IMR-90 (cell line): Measurements from ENCODE around the gene STX16. TPM values are rescaled to one million over a fixed set of nuclear protein-coding genes. Genes with fewer than 3 reads are reported as not detected.

Experiments
- ATAC-seq: fragments of 200-7000 bp; cut with Tn5 transposase; 2 replicates; pipeline ENCODE4 v1.9.1; 2020; ENCODE audit warnings: low read depth, mild to moderate bottlenecking, moderate library complexity
- BruUV-seq: library from RNA; stranded (reverse); fragments of 400-500 nt; replicated peaks from 2 replicates; lab custom pipeline; 2021; lab: Mats Ljungman, UMichigan
- CTCF ChIA-PET: fragments of 300-600 bp; formaldehyde crosslinking; extraction: SDS; loops from one replicate; lab custom pipeline; 2021; ENCODE audit warnings: antibody characterized with exemption; lab: Yijun Ruan, JAX
- POLR2A ChIA-PET: fragments of 300-600 bp; sonication (Branson Sonifier 250); formaldehyde crosslinking; loops from one replicate; lab custom pipeline; 2022; ENCODE audit warnings: antibody characterized with exemption; ENCODE audit not compliant: unreplicated experiment; lab: Charles Lee
- DNase-seq: peaks from one replicate; pipeline ENCODE4 v3.0.0; 2013
- H2AFZ ChIP-seq: replicated peaks from 2 replicates; pipeline ENCODE3; 2013; ENCODE audit warnings: low read length, mild to moderate bottlenecking; ENCODE audit not compliant: poor library complexity
- H2AK5ac ChIP-seq: 2 replicates; pipeline ENCODE4 v1.6.1; 2013; ENCODE audit warnings: low read depth, low read length, inconsistent platforms
- H2AK9ac ChIP-seq: replicated peaks from 2 replicates; pipeline ENCODE3; 2013; ENCODE audit warnings: mild to moderate bottlenecking, low read depth, low read length, moderate library complexity; ENCODE audit not compliant: poor library complexity
- H2BK120ac ChIP-seq: 2 replicates; pipeline ENCODE4 v1.6.1; 2013; ENCODE audit warnings: low read depth, low read length, inconsistent platforms
- H2BK15ac ChIP-seq: 3 replicates; pipeline ENCODE4 v1.6.1; 2013; ENCODE audit warnings: low read depth, low read length, inconsistent platforms
- H2BK20ac ChIP-seq: 2 replicates; pipeline ENCODE4 v1.6.1; 2013; ENCODE audit warnings: low read depth, mild to moderate bottlenecking, inconsistent platforms, low read length, moderate library complexity
- H2BK5ac ChIP-seq: 2 replicates; pipeline ENCODE4 v1.6.1; 2013; ENCODE audit warnings: mild to moderate bottlenecking, low read depth, low read length, inconsistent platforms; ENCODE audit not compliant: poor library complexity, severe bottlenecking
- H3K14ac ChIP-seq: replicated peaks from 2 replicates; pipeline ENCODE4 v1.6.1; 2013; ENCODE audit warnings: low read depth, low read length, inconsistent platforms
- H3K18ac ChIP-seq: 2 replicates; pipeline ENCODE4 v1.6.1; 2013; ENCODE audit warnings: low read depth, low read length, control low read depth
- H3K23ac ChIP-seq: 2 replicates; pipeline ENCODE4 v1.6.1; 2013; ENCODE audit warnings: low read depth, low read length, inconsistent platforms
- H3K27ac ChIP-seq: 2 replicates; pipeline ENCODE4 v1.5.1; 2013; ENCODE audit warnings: mild to moderate bottlenecking, control low read depth, low read length; ENCODE audit not compliant: insufficient read depth
- H3K27me3 ChIP-seq: 2 replicates; pipeline ENCODE4 v1.6.1; 2013; ENCODE audit warnings: low read length; ENCODE audit not compliant: control insufficient read depth, insufficient read depth
- H3K36me3 ChIP-seq: 2 replicates; pipeline ENCODE4 v1.6.1; 2013; ENCODE audit warnings: low read length, mixed read lengths; ENCODE audit not compliant: control insufficient read depth, insufficient read depth
- H3K4ac ChIP-seq: 2 replicates; pipeline ENCODE4 v1.6.1; 2013; ENCODE audit warnings: low read depth, low read length, inconsistent platforms
- H3K4me1 ChIP-seq: 2 replicates; pipeline ENCODE4 v1.6.1; 2013; ENCODE audit warnings: low read length, mixed read lengths; ENCODE audit not compliant: control insufficient read depth, insufficient read depth
- H3K4me2 ChIP-seq: 2 replicates; pipeline ENCODE4 v1.6.1; 2013; ENCODE audit warnings: low read depth, mild to moderate bottlenecking, control low read depth, low read length, moderate library complexity
- H3K4me3 ChIP-seq: 2 replicates; pipeline ENCODE4 v1.5.1; 2013; ENCODE audit warnings: low read depth, mild to moderate bottlenecking, control low read depth, low read length, moderate library complexity; ENCODE audit not compliant: insufficient read depth
- H3K56ac ChIP-seq: 2 replicates; pipeline ENCODE4 v1.6.1; 2013; ENCODE audit warnings: low read length, inconsistent platforms; ENCODE audit not compliant: insufficient read depth; ENCODE audit errors: extremely low read depth
- H3K79me1 ChIP-seq, 2 experiments: 2 replicates each; pipeline ENCODE4 v1.6.1; 2013; ENCODE audit warnings: low read length in 2 of 2, inconsistent platforms in 1 of 2, low read depth in 1 of 2
- H3K9ac ChIP-seq: 2 replicates; pipeline ENCODE4 v1.6.1; 2013; ENCODE audit warnings: low read depth, low read length, control low read depth
- H3K9me1 ChIP-seq: 2 replicates; pipeline ENCODE4 v1.6.1; 2013; ENCODE audit warnings: low read length, inconsistent platforms; ENCODE audit not compliant: insufficient read depth
- H3K9me3 ChIP-seq: 2 replicates; pipeline ENCODE4 v1.6.1; 2013; ENCODE audit warnings: low read length; ENCODE audit not compliant: control insufficient read depth, insufficient read depth
- H4K20me1 ChIP-seq: 2 replicates; pipeline ENCODE4 v1.6.1; 2013; ENCODE audit warnings: low read length, inconsistent platforms; ENCODE audit not compliant: insufficient read depth
- H4K5ac ChIP-seq: 2 replicates; pipeline ENCODE4 v1.6.1; 2013; ENCODE audit warnings: mild to moderate bottlenecking, low read depth, low read length, control low read depth
- H4K8ac ChIP-seq, 2 experiments: 2 replicates each; pipeline ENCODE4 v1.6.1; 2013; ENCODE audit warnings: low read depth in 2 of 2, low read length in 2 of 2, control low read depth in 1 of 2, inconsistent platforms in 1 of 2
- H4K91ac ChIP-seq: 2 replicates; pipeline ENCODE4 v1.6.1; 2013; ENCODE audit warnings: low read depth, low read length, inconsistent platforms; ENCODE audit not compliant: insufficient read depth
- CEBPB ChIP-seq: IDR thresholded peaks from 2 replicates; pipeline ENCODE4 v1.6.1; 2012; ENCODE audit warnings: low read depth, low read length, improper control_type of control experiment
- CHD1 ChIP-seq: IDR thresholded peaks from 2 replicates; pipeline ENCODE4 v1.6.1; 2012; ENCODE audit warnings: low read depth, low read length, improper control_type of control experiment
- ELK1 ChIP-seq: fragments of 150-350 bp; IDR thresholded peaks from 2 replicates; pipeline ENCODE4 v1.6.1; 2016; ENCODE audit warnings: low read depth, mild to moderate bottlenecking, low read length, moderate library complexity, borderline replicate concordance
- FOS ChIP-seq: fragments of 150-350 bp; IDR thresholded peaks from 2 replicates; pipeline ENCODE4 v1.6.1; 2016; ENCODE audit warnings: low read depth, low read length
- MAFK ChIP-seq: IDR thresholded peaks from 2 replicates; pipeline ENCODE4 v1.6.1; 2012; ENCODE audit warnings: low read depth, low read length, improper control_type of control experiment
- MAZ ChIP-seq: IDR thresholded peaks from 2 replicates; pipeline ENCODE4 v1.6.1; 2012; ENCODE audit warnings: low read depth, mild to moderate bottlenecking, low read length, improper control_type of control experiment, moderate library complexity, borderline replicate concordance
- MXI1 ChIP-seq: IDR thresholded peaks from 2 replicates; pipeline ENCODE4 v1.6.1; 2012; ENCODE audit warnings: low read depth, mild to moderate bottlenecking, low read length, moderate library complexity, borderline replicate concordance
- NFE2L2 ChIP-seq: fragments of 150-350 bp; IDR thresholded peaks from 2 replicates; pipeline ENCODE4 v1.6.1; 2016; ENCODE audit warnings: low read depth, mild to moderate bottlenecking, low read length
- POLR2A ChIP-seq: IDR thresholded peaks from 2 replicates; pipeline ENCODE4 v1.6.1; 2012; ENCODE audit warnings: mild to moderate bottlenecking, low read depth, low read length
- RAD21 ChIP-seq: IDR thresholded peaks from 2 replicates; pipeline ENCODE4 v1.6.1; 2012; ENCODE audit warnings: low read length, improper control_type of control experiment
- RCOR1 ChIP-seq: IDR thresholded peaks from 2 replicates; pipeline ENCODE4 v1.6.1; 2012; ENCODE audit warnings: mild to moderate bottlenecking, low read length, improper control_type of control experiment; ENCODE audit not compliant: insufficient replicate concordance
- RFX5 ChIP-seq: IDR thresholded peaks from 2 replicates; pipeline ENCODE4 v1.8.0; 2012; ENCODE audit warnings: low read depth, mild to moderate bottlenecking, low read length, moderate library complexity
- SMC3 ChIP-seq: fragments of 150-350 bp; IDR thresholded peaks from 2 replicates; pipeline ENCODE4 v1.6.1; 2016; ENCODE audit warnings: low read depth, mild to moderate bottlenecking, antibody characterized with exemption, low read length, moderate library complexity
- WGBS, 2 experiments: methylation state at CpG; one replicate each; pipeline versions ENCODE4 v1.1.5 to v1.1.7; 2013; ENCODE audit warnings: missing lambda C conversion rate in 2 of 2; ENCODE audit not compliant: insufficient read length in 1 of 2; ENCODE audit errors: extremely low coverage in 2 of 2; 5-methylcytosine and 5-hydroxymethylcytosine counted together
- dilution Hi-C: fragments of 300-500 bp; cut with HindIII; formaldehyde crosslinking; loops from one replicate; pipeline ENCODE4 v1.14.3; 2018; ENCODE audit warnings: low sequenced_read_pairs; ENCODE audit not compliant: unreplicated experiment
- in situ Hi-C: fragments of 300-500 bp; cut with MboI; formaldehyde crosslinking; loops from 3 replicates; pipeline ENCODE4 v1.14.3; 2019; ENCODE audit warnings: low sequenced_read_pairs, inconsistent platforms, mixed read lengths
- intact Hi-C: fragments of 100-400 bp; cut with micrococcal nuclease; formaldehyde crosslinking; loops from 2 replicates; pipeline ENCODE4 v1.10.0; 2022
- polyA plus RNA-seq, 3 experiments: library from polyadenylated mRNA; depleted of rRNA; stranded (reverse); fragments of >200 nt; gene quantifications; 2 replicates each; pipeline ENCODE4 v1.2.3, GENCODE V29; 2012; ENCODE audit warnings: low replicate concordance in 1 of 3
- total RNA-seq: library from RNA; depleted of rRNA; stranded (reverse); fragments of >200 nt; gene quantifications from 2 replicates; pipeline ENCODE4 v1.2.3, GENCODE V29; 2012
- TF ChIP-seq, protein P1 (sequence below): fragments of 150-350 bp; IDR thresholded peaks from 2 replicates; pipeline ENCODE4 v1.6.1; 2017; ENCODE audit warnings: mild to moderate bottlenecking, antibody characterized with exemption, low read length, low read depth
- TF ChIP-seq, protein P2 (sequence below): conservative IDR thresholded peaks from 2 replicates; pipeline ENCODE4 v1.5.1; 2012; ENCODE audit warnings: mild to moderate bottlenecking, low read depth, low read length, improper control_type of control experiment

The STX16 gene
- total and polyA plus RNA-seq, 2 of the 4 experiments (the other 2 are of a cell fraction): 26.9 to 58.2 TPM

DNA sequence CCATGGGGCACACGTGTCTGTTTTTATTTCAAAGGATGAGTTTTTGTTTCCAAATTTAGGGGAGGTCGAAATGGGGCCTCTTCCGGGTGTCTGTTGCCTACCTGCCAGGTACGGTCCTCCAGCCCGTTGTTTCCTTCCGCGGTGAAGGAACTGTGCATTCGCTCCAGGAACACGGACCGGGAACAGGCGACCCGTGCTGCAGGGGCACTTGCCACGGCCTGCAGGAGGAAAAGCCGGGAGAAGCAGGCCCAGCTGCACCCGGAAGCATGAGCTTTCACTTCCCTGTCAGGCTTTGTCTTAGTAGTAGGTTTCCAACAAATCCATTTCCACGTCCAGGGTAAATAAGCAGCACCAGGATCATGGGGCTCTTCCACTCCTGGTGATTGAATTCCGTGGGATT is 24.6 kb downstream of the STX16 start:
- H2BK120ac ChIP-seq: no peak overlapping the region
- H3K23ac ChIP-seq: no peak overlapping the region
- DNase-seq (no peak), ATAC-seq (no peak)
- peaks cover 6% of the 10 kb centered on the region; the same call in 1 of the 2 replicates for H3K9me1 ChIP-seq
- ChIA-PET POLR2A (no interaction called here), CTCF (no interaction called here)
- no peak overlapping the region for H4K5ac ChIP-seq
- H3K9me3 ChIP-seq: no peaks in the 10 kb centered on the region
- intact Hi-C loops (no loop called here), dilution Hi-C loops (no loop called here), in situ Hi-C loops (no loop called here)
- H2AK5ac ChIP-seq: no peak overlapping the region
- no peak overlapping the region for H2AFZ ChIP-seq
- no peak overlapping the region for H3K4me2 ChIP-seq
- no peak overlapping the region for H3K18ac ChIP-seq
- H3K27me3 ChIP-seq: no peaks in the 10 kb centered on the region
- no peak overlapping the region for H2BK20ac ChIP-seq
- H4K20me1 ChIP-seq: peaks cover under 1% of the 10 kb centered on the region; the same call in 1 of the 2 replicates
- H3K79me1 ChIP-seq: peaks cover 12 to 31% of the 10 kb centered on the region in 2 experiments; a peak in 3 of 4 replicates
- H2BK5ac ChIP-seq: no peak overlapping the region
- no TSS peak for BruUV-seq
- H3K56ac ChIP-seq: no peak overlapping the region
- H3K4ac ChIP-seq: no peak overlapping the region
- H4K8ac ChIP-seq: no peak overlapping the region
- no peak overlapping the region for H4K91ac ChIP-seq
- TF ChIP-seq SMC3 (no peak), CHD1 (no peak), ELK1 (no peak), NFE2L2 (no peak), RAD21 (no peak), MXI1 (no peak), FOS (no peak), MAZ (no peak), POLR2A (no peak), CEBPB (no peak), RCOR1 (no peak), RFX5 (no peak), MAFK (no peak)
- TF ChIP-seq, protein P1, sequence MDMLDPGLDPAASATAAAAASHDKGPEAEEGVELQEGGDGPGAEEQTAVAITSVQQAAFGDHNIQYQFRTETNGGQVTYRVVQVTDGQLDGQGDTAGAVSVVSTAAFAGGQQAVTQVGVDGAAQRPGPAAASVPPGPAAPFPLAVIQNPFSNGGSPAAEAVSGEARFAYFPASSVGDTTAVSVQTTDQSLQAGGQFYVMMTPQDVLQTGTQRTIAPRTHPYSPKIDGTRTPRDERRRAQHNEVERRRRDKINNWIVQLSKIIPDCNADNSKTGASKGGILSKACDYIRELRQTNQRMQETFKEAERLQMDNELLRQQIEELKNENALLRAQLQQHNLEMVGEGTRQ: no peak
- TF ChIP-seq, protein P2, sequence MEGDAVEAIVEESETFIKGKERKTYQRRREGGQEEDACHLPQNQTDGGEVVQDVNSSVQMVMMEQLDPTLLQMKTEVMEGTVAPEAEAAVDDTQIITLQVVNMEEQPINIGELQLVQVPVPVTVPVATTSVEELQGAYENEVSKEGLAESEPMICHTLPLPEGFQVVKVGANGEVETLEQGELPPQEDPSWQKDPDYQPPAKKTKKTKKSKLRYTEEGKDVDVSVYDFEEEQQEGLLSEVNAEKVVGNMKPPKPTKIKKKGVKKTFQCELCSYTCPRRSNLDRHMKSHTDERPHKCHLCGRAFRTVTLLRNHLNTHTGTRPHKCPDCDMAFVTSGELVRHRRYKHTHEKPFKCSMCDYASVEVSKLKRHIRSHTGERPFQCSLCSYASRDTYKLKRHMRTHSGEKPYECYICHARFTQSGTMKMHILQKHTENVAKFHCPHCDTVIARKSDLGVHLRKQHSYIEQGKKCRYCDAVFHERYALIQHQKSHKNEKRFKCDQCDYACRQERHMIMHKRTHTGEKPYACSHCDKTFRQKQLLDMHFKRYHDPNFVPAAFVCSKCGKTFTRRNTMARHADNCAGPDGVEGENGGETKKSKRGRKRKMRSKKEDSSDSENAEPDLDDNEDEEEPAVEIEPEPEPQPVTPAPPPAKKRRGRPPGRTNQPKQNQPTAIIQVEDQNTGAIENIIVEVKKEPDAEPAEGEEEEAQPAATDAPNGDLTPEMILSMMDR: no peak
- H3K9ac ChIP-seq: no peak overlapping the region
- H3K4me1 ChIP-seq: no peaks in the 10 kb centered on the region
- no peak overlapping the region for H3K27ac ChIP-seq
- no peak overlapping the region for H2BK15ac ChIP-seq
- H3K14ac ChIP-seq: no peak overlapping the region
- no peak overlapping the region for H3K4me3 ChIP-seq
- H2AK9ac ChIP-seq: no peak overlapping the region
- WGBS, 2 experiments: 87% methylated on average over 6 of the region's 17 CpGs; no CpG with 5 or more reads in 1 of the 2 experiments
- H3K36me3 ChIP-seq: peaks cover 52% of the 10 kb centered on the region
